Right atrium auricular region (tissue), 2 donors: ENCODE results near the gene TUT4. TPM values are rescaled to one million over a fixed set of nuclear protein-coding genes. Genes with fewer than 3 reads are reported as not detected.

Source experiments
- DNase-seq: peaks from one replicate; pipeline ENCODE4 v3.0.0-alpha.2; 2019; ENCODE audit warnings: low spot score
- H3K27ac ChIP-seq, 2 donors: fragments of 200-600 bp; sonication (generic); 1 replicate in 1 of 2; 2 replicates in 1 of 2; pipeline ENCODE4 v1.5.1; 2016 to 2019
- H3K27me3 ChIP-seq, 2 donors: fragments of 200-600 bp; sonication (generic); one replicate each; pipeline versions ENCODE4 v1.5.1 to v1.6.0; 2017 to 2019
- H3K36me3 ChIP-seq: fragments of 200-600 bp; sonication (generic); one replicate; pipeline ENCODE4 v1.5.1; 2016
- H3K4me1 ChIP-seq, 2 donors: fragments of 200-600 bp; sonication (generic); one replicate each; pipeline versions ENCODE4 v1.5.1 to v1.6.0; 2017 to 2019
- H3K4me3 ChIP-seq, 2 donors: fragments of 200-600 bp; sonication (generic); 1 replicate in 1 of 2; 2 replicates in 1 of 2; pipeline ENCODE4 v1.5.1; 2017 to 2019; ENCODE audit warnings: mild to moderate bottlenecking in 1 of 2, moderate library complexity in 1 of 2
- H3K9me3 ChIP-seq, 2 donors: fragments of 200-600 bp; sonication (generic); one replicate each; pipeline ENCODE4 v1.5.1; 2019
- CTCF ChIP-seq, 2 donors: fragments of 200-600 bp; sonication (generic); IDR thresholded peaks; one replicate each; pipeline ENCODE4 v1.5.1; 2019; ENCODE audit warnings: antibody characterized with exemption in 2 of 2
- total RNA-seq, 2 donors: library from RNA; depleted of rRNA; stranded (reverse); fragments of >200 nt; gene quantifications; one replicate each; pipeline ENCODE4 v1.1.0, GENCODE V29; 2016

The TUT4 gene
- total RNA-seq, 2 donors from 2014 or later, result 27.4 to 33.3 TPM

- Histone ChIP-seq H3K9me3 (no peaks in the 10 kb centered on the region), H3K36me3 (peaks cover 35% of the 10 kb centered on the region), H3K4me3 (no peak overlapping the region), H3K4me1 (peaks cover 0 to 7% of the 10 kb centered on the region in 2 donors), H3K27me3 (no peaks in the 10 kb centered on the region), H3K27ac (no peak overlapping the region)
- no peak for DNase-seq
- no peak for TF ChIP-seq CTCF (IDR thresholded peaks at IDR 0.05)
Measured at GRCh38 chr1:52423055-52423454, 129.8 kb downstream of the TUT4 start.

- H3K4me1 ChIP-seq, result peaks cover 0 to 7% of the 10 kb centered on the region in 2 donors
- DNase-seq, result no peak
- TF ChIP-seq CTCF (IDR thresholded peaks at IDR 0.05), result no peak
- H3K27me3 ChIP-seq, result no peaks in the 10 kb centered on the region
- H3K27ac ChIP-seq, result no peak overlapping the region
- peaks cover 58% of the 10 kb centered on the region for H3K36me3 ChIP-seq
- H3K9me3 ChIP-seq, result no peaks in the 10 kb centered on the region
- no peak overlapping the region for H3K4me3 ChIP-seq
Measured at GRCh38 chr1:52420713-52421112, 132.2 kb downstream of the TUT4 start.

GRCh38 chr1:52416811-52417210 lies 136.1 kb downstream of the TUT4 start:
- Histone ChIP-seq H3K27ac (no peak overlapping the region), H3K27me3 (no peaks in the 10 kb centered on the region), H3K36me3 (peaks cover 87% of the 10 kb centered on the region), H3K4me1 (no peaks in the 10 kb centered on the region), H3K9me3 (no peaks in the 10 kb centered on the region), H3K4me3 (no peak overlapping the region)
- DNase-seq, result no peak
- no peak for TF ChIP-seq CTCF (IDR thresholded peaks at IDR 0.05)

- no peaks in the 10 kb centered on the region for H3K27me3 ChIP-seq
- H3K36me3 ChIP-seq, result peaks cover 96% of the 10 kb centered on the region
- no peaks in the 10 kb centered on the region for H3K9me3 ChIP-seq
- DNase-seq, result no peak
- no peak overlapping the region for H3K27ac ChIP-seq
- H3K4me1 ChIP-seq, result no peaks in the 10 kb centered on the region
- no peak overlapping the region for H3K4me3 ChIP-seq
- TF ChIP-seq CTCF (IDR thresholded peaks at IDR 0.05), result no peak
Measured at GRCh38 chr1:52414942-52415341, 137.9 kb downstream of the TUT4 start.

- Histone ChIP-seq H3K36me3 (peaks cover 96% of the 10 kb centered on the region), H3K4me1 (no peaks in the 10 kb centered on the region), H3K4me3 (no peak overlapping the region), H3K27ac (no peak overlapping the region), H3K27me3 (no peaks in the 10 kb centered on the region), H3K9me3 (no peaks in the 10 kb centered on the region)
- DNase-seq, result no peak
- no peak for TF ChIP-seq CTCF (IDR thresholded peaks at IDR 0.05)
Measured at GRCh38 chr1:52413410-52413989, 139.4 kb downstream of the TUT4 start.

- H3K9me3 ChIP-seq, result no peaks in the 10 kb centered on the region
- TF ChIP-seq CTCF (IDR thresholded peaks at IDR 0.05), result no peak
- H3K27me3 ChIP-seq, result no peaks in the 10 kb centered on the region
- no peak for DNase-seq
- H3K27ac ChIP-seq, result peak overlapping the region; percentile 86 to 87
- H3K4me1 ChIP-seq, result peaks cover 0 to 24% of the 10 kb centered on the region in 2 donors
- peaks cover 35% of the 10 kb centered on the region for H3K36me3 ChIP-seq
- H3K4me3 ChIP-seq, result peak overlapping the region; percentile 73 to 83
Measured at GRCh38 chr1:52404975-52405338, 147.9 kb downstream of the TUT4 start.
